Measurements from ENCODE around the gene ANXA1.

Gene ANXA1

GRCh38 chr9:73141282-73141681 lies 10.4 kb upstream of the ANXA1 start:
- no peak for DNase-seq

GRCh38 chr9:73143711-73144328 lies 7.8 kb upstream of the ANXA1 start:
- DNase-seq, result no peak

GRCh38 chr9:73146111-73146815 lies 5.4 kb upstream of the ANXA1 start:
- no peak for DNase-seq

- no peak for DNase-seq
Observed at GRCh38 chr9:73148447-73148937, 3.2 kb upstream of the ANXA1 start.

GRCh38 chr9:73149371-73150067 lies 2.1 kb upstream of the ANXA1 start:
- DNase-seq, result no peak

- no peak for DNase-seq
Observed at GRCh38 chr9:73152543-73152844, 829 bp downstream of the ANXA1 start.

GRCh38 chr9:73152953-73153352 lies 1.3 kb downstream of the ANXA1 start:
- no peak for DNase-seq

GRCh38 chr9:73153793-73154227 lies 2.1 kb downstream of the ANXA1 start:
- no peak for DNase-seq

GRCh38 chr9:73154271-73154670 lies 2.6 kb downstream of the ANXA1 start:
- no peak for DNase-seq

GRCh38 chr9:73154722-73155121 lies 3.1 kb downstream of the ANXA1 start:
- DNase-seq, result no peak

- DNase-seq, result no peak
Observed at GRCh38 chr9:73155377-73155776, 3.7 kb downstream of the ANXA1 start.

GRCh38 chr9:73155968-73156864 lies 4.6 kb downstream of the ANXA1 start:
- DNase-seq, result no peak

GRCh38 chr9:73156865-73157187 lies 5.2 kb downstream of the ANXA1 start:
- DNase-seq, result no peak

GRCh38 chr9:73157811-73158210 lies 6.1 kb downstream of the ANXA1 start:
- DNase-seq, result no peak

- DNase-seq, result no peak
Observed at GRCh38 chr9:73158723-73159122, 7.1 kb downstream of the ANXA1 start.

- DNase-seq, result no peak
Observed at GRCh38 chr9:73160868-73161267, 9.2 kb downstream of the ANXA1 start.

GRCh38 chr9:73162987-73163768 lies 11.5 kb downstream of the ANXA1 start:
- DNase-seq, result no peak

GRCh38 chr9:73165911-73166310 lies 14.2 kb downstream of the ANXA1 start:
- DNase-seq, result no peak

GRCh38 chr9:73166468-73166867 lies 14.8 kb downstream of the ANXA1 start:
- no peak for DNase-seq

GRCh38 chr9:73167614-73168013 lies 15.9 kb downstream of the ANXA1 start:
- no peak for DNase-seq

GRCh38 chr9:73168298-73168934 lies 16.8 kb downstream of the ANXA1 start:
- DNase-seq, result no peak

All from NCI-H2029 treated with DMSO at 0.1 percent for 48 hours (cell line).